Measurements from ENCODE around the gene APLP2. TPM values are rescaled to one million over a fixed set of nuclear protein-coding genes. Genes with fewer than 3 reads are reported as not detected.

The APLP2 gene
- total and polyA plus RNA-seq, 2 of the 13 experiments (the other 11 are each of a cell fraction or from before 2014, with no cell fraction given) = 315 to 594 TPM

- 80% methylated on average over 5 of the region's 16 CpGs for WGBS (ENCODE audit: low lambda C conversion rate)
- intact Hi-C loops (cut with micrococcal nuclease; ENCODE audit: unreplicated experiment) (no loop called here), in situ Hi-C loops (cut with HindIII; ENCODE audit: extremely low pct_ligation_motif_present, low pct_unique_long_range_greater_than_20kb) (no loop called here)
- Histone ChIP-seq H3K4me1 (ENCODE audit: insufficient read depth, low read length) (peaks cover 45% of the 10 kb centered on the region), H3K4me2 (ENCODE audit: low read depth, low read length) (no peak overlapping the region), H4K20me1 (ENCODE audit: insufficient read depth, low read length) (no peaks in the 10 kb centered on the region), H3K9me3 (ENCODE audit: low read length) (no peaks in the 10 kb centered on the region; the same call in 1 of the 2 replicates), H3K36me3 (replicated peaks in 1 of 2; ENCODE audit: control insufficient read depth in 1 of 2, insufficient read depth in 2 of 2, low read length in 2 of 2) (no peaks in the 10 kb centered on the region), H3K4me3 (replicated peaks in 1 of 3; ENCODE audit: insufficient read depth in 1 of 3, low read depth in 2 of 3, low read length in 3 of 3) (no peak overlapping the region), H3K79me2 (ENCODE audit: insufficient read depth, low read length) (no peaks in the 10 kb centered on the region), H3K9ac (ENCODE audit: insufficient read depth, low read depth, low read length) (no peak overlapping the region), H2AFZ (ENCODE audit: low read length) (no peak overlapping the region), H3K27ac (ENCODE audit: extremely low read length, insufficient read depth, low read length) (no peak overlapping the region), H3K27me3 (ENCODE audit: control insufficient read depth in 1 of 2, insufficient read depth in 2 of 2, low read length in 2 of 2) (no peaks in the 10 kb centered on the region)
- POLR2A ChIA-PET = no interaction called here
- CTCF ChIA-PET (ENCODE audit: low intra/inter-chr PET ratio, low total read pairs) = no interaction called here
- DNase-seq (ENCODE audit: low spot score) (no peak), ATAC-seq (no peak), FAIRE-seq (no peak)
- BruUV-seq (replicated peaks) = no TSS peak
- TF ChIP-seq ZNF367 (CRISPR knock-in tag; IDR thresholded peaks at IDR 0.05; ENCODE audit: borderline replicate concordance) (no peak), ZNF687 (CRISPR knock-in tag; IDR thresholded peaks at IDR 0.05) (peak; percentile 35; the same call in 1 of the 2 replicates)
Observed at GRCh38 chr11:130178441-130179339, 109.0 kb downstream of the APLP2 start.

All from HepG2 (cell line).